SKM-1 (cell line): ENCODE results near the gene KLHL42.
"Not testable (repeated sequence)": the region's sequence is repeated elsewhere in the genome, so short reads cannot be mapped to it uniquely, and the experiment has no call there.

ENCODE experiments used
- DNase-seq: peaks from one replicate; lab custom pipeline; 2025; ENCODE audit not compliant: unreplicated experiment; lab: John Stamatoyannopoulos, UW

The KLHL42 gene

GRCh38 chr12:27779920-27780611 lies at the start of gene KLHL42, which contains the start of gene MANSC4:
Gene KLHL42 (plus strand): TSS chr12:27780233. CDS start chr12:27780331, 98 bp downstream.
Gene MANSC4 (minus strand): TSS chr12:27780236. CDS start chr12:27771276, 8,960 bp downstream.
- no peak for DNase-seq

GRCh38 chr12:27732281-27732680 lies 47.8 kb upstream of the KLHL42 start:
- no peak for DNase-seq

- DNase-seq: no peak
Observed at GRCh38 chr12:27733052-27733656, 46.9 kb upstream of the KLHL42 start.

GRCh38 chr12:27733791-27734190 lies 46.2 kb upstream of the KLHL42 start:
- no peak for DNase-seq

- not testable (repeated sequence) for DNase-seq
Observed at GRCh38 chr12:27734321-27734720, 45.7 kb upstream of the KLHL42 start.

GRCh38 chr12:27743601-27744000 lies 36.4 kb upstream of the KLHL42 start:
- DNase-seq: no peak

- DNase-seq: not testable (repeated sequence)
Observed at GRCh38 chr12:27745734-27746133, 34.3 kb upstream of the KLHL42 start.

GRCh38 chr12:27747111-27747820 lies 32.8 kb upstream of the KLHL42 start:
- no peak for DNase-seq

GRCh38 chr12:27751386-27752047 lies 28.5 kb upstream of the KLHL42 start:
- no peak for DNase-seq

- DNase-seq: no peak
Observed at GRCh38 chr12:27754795-27755194, 25.2 kb upstream of the KLHL42 start.

GRCh38 chr12:27756670-27757195 lies 23.3 kb upstream of the KLHL42 start:
- no peak for DNase-seq

GRCh38 chr12:27762757-27763156 lies 17.3 kb upstream of the KLHL42 start:
- DNase-seq: no peak

- DNase-seq: no peak
Observed at GRCh38 chr12:27766587-27766986, 13.4 kb upstream of the KLHL42 start.

- DNase-seq: no peak
Observed at GRCh38 chr12:27769142-27769673, 10.8 kb upstream of the KLHL42 start.

- no peak for DNase-seq
Observed at GRCh38 chr12:27771481-27772327, 8.3 kb upstream of the KLHL42 start.

- DNase-seq: no peak
Observed at GRCh38 chr12:27772328-27773049, 7.5 kb upstream of the KLHL42 start.

- no peak for DNase-seq
Observed at GRCh38 chr12:27777141-27777540, 2.9 kb upstream of the KLHL42 start.

GRCh38 chr12:27778206-27778605 lies 1.8 kb upstream of the KLHL42 start:
- no peak for DNase-seq

- DNase-seq: no peak
Observed at GRCh38 chr12:27779416-27779919, 565 bp upstream of the KLHL42 start.
